Measurements from ENCODE around the gene CCDC102A. TPM values are rescaled to one million over a fixed set of nuclear protein-coding genes. Genes with fewer than 3 reads are reported as not detected.
"Not testable (repeated sequence)": the region's sequence is repeated elsewhere in the genome, so short reads cannot be mapped to it uniquely, and the experiment has no call there.

The CCDC102A gene
- total RNA-seq, 6 donors from 2014 or later = 8.2 to 41.9 (median 16.5) TPM

DNA sequence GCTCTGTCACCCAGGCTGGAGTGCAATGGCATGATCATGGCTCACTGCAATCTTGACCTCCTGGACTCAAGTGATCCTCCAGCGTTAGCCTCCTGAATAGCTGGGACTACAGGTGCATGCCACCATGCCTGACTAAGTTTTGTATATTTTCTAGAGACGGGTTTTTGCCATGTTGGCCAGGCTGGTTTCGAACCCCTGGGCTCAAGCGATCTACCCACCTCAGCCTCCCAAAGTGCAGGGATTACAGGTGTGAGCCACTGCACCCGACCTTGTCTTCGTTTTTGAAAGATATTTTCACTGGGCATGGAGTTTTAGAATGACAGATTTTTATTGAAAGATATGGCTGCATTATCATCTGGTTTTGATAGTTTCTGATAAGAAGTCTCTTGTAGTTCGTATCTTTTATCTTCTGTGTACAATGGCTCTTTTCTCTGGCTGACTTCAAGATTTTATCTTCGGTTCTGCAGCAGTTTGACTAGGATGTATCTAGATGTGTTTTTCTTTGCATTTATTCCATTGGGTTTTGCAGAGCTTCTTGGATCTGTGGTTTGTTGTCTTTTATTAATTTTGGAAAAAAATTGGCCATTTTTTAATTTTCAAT is 20.7 kb upstream of the CCDC102A start:
- DNase-seq (no peak), ATAC-seq (ENCODE audit: low FRiP score in 2 of 2) (no peak)
- no peak overlapping the region for H3K27ac ChIP-seq
- H3K9me3 ChIP-seq = peaks cover 0 to 5% (median 0%) of the 10 kb centered on the region in 4 donors
- H3K4me3 ChIP-seq = no peak overlapping the region
- no peaks in the 10 kb centered on the region for H3K4me1 ChIP-seq
- H3K36me3 ChIP-seq = no peaks in the 10 kb centered on the region
- WGBS, 2 donors = 79 to 84% methylated on average over 8 of the region's 8 CpGs
- H3K27me3 ChIP-seq = no peaks in the 10 kb centered on the region
- TF ChIP-seq, protein P1, sequence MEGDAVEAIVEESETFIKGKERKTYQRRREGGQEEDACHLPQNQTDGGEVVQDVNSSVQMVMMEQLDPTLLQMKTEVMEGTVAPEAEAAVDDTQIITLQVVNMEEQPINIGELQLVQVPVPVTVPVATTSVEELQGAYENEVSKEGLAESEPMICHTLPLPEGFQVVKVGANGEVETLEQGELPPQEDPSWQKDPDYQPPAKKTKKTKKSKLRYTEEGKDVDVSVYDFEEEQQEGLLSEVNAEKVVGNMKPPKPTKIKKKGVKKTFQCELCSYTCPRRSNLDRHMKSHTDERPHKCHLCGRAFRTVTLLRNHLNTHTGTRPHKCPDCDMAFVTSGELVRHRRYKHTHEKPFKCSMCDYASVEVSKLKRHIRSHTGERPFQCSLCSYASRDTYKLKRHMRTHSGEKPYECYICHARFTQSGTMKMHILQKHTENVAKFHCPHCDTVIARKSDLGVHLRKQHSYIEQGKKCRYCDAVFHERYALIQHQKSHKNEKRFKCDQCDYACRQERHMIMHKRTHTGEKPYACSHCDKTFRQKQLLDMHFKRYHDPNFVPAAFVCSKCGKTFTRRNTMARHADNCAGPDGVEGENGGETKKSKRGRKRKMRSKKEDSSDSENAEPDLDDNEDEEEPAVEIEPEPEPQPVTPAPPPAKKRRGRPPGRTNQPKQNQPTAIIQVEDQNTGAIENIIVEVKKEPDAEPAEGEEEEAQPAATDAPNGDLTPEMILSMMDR (IDR thresholded peaks at IDR 0.05) = no peak

GRCh38 chr16:57555831-57556230 is 19.5 kb upstream of the CCDC102A start:
- H3K9me3 ChIP-seq = peaks cover 0 to 5% (median 0%) of the 10 kb centered on the region in 4 donors
- H3K4me1 ChIP-seq = no peaks in the 10 kb centered on the region
- 94 to 100% methylated on average over 3 of the region's 3 CpGs for WGBS, 2 donors
- H3K36me3 ChIP-seq = no peaks in the 10 kb centered on the region
- ATAC-seq (ENCODE audit: low FRiP score in 2 of 2) (no peak), DNase-seq (no peak)
- no peak overlapping the region for H3K4me3 ChIP-seq
- no peak overlapping the region for H3K27ac ChIP-seq
- TF ChIP-seq, protein P1 (IDR thresholded peaks at IDR 0.05) = no peak
- no peak for TF ChIP-seq EP300 (IDR thresholded peaks at IDR 0.05)
- TF ChIP-seq POLR2A (IDR thresholded peaks at IDR 0.05) = no peak
- no peak for TF ChIP-seq POLR2AphosphoS5 (IDR thresholded peaks at IDR 0.05)
- H3K27me3 ChIP-seq = no peaks in the 10 kb centered on the region

GRCh38 chr16:57551057-57551456 is 14.7 kb upstream of the CCDC102A start:
- no peak for ATAC-seq (ENCODE audit: low FRiP score in 2 of 2)
- TF ChIP-seq EP300 (IDR thresholded peaks at IDR 0.05) (no peak), POLR2A (IDR thresholded peaks at IDR 0.05) (no peak), POLR2AphosphoS5 (IDR thresholded peaks at IDR 0.05) (no peak)
- TF ChIP-seq, protein P1 (IDR thresholded peaks at IDR 0.05) = no peak
- H3K4me3 ChIP-seq = no peak overlapping the region
- WGBS, 2 donors = 93 to 97% methylated on average over 3 of the region's 3 CpGs
- no peaks in the 10 kb centered on the region for H3K4me1 ChIP-seq
- no peaks in the 10 kb centered on the region for H3K9me3 ChIP-seq
- no peak overlapping the region for H3K27ac ChIP-seq
- no peaks in the 10 kb centered on the region for H3K27me3 ChIP-seq
- no peak for DNase-seq
- H3K36me3 ChIP-seq = no peaks in the 10 kb centered on the region

GRCh38 chr16:57549730-57550129 is 13.4 kb upstream of the CCDC102A start:
- TF ChIP-seq POLR2A (IDR thresholded peaks at IDR 0.05) (no peak), EP300 (IDR thresholded peaks at IDR 0.05) (no peak), POLR2AphosphoS5 (IDR thresholded peaks at IDR 0.05) (no peak)
- TF ChIP-seq, protein P1 (IDR thresholded peaks at IDR 0.05) = no peak
- no peak overlapping the region for H3K27ac ChIP-seq
- DNase-seq = no peak
- no peaks in the 10 kb centered on the region for H3K27me3 ChIP-seq
- H3K36me3 ChIP-seq = no peaks in the 10 kb centered on the region
- H3K9me3 ChIP-seq = no peaks in the 10 kb centered on the region
- no peak overlapping the region for H3K4me3 ChIP-seq
- no peak for ATAC-seq (ENCODE audit: low FRiP score in 2 of 2)
- peaks cover 0 to under 1% (median 0%) of the 10 kb centered on the region in 4 donors for H3K4me1 ChIP-seq

GRCh38 chr16:57548408-57548807 is 12.0 kb upstream of the CCDC102A start:
- WGBS, 2 donors = 82 to 83% methylated on average over 4 of the region's 4 CpGs

GRCh38 chr16:57547524-57547923 is 11.2 kb upstream of the CCDC102A start:
- peaks cover 0 to 15% (median 4%) of the 10 kb centered on the region in 4 donors for H3K4me1 ChIP-seq
- not testable (repeated sequence) for DNase-seq; H3K4me3 ChIP-seq; H3K9me3 ChIP-seq; H3K36me3 ChIP-seq; H3K27ac ChIP-seq; H3K27me3 ChIP-seq; ATAC-seq (ENCODE audit: low FRiP score in 2 of 2)
- 92 to 93% methylated on average over 11 to 12 of the region's 12 CpGs for WGBS, 2 donors

More at GRCh38 chr16:57548408-57548807, 12.0 kb upstream of the CCDC102A start:
- no peak overlapping the region for H3K27ac ChIP-seq
- H3K27me3 ChIP-seq = no peaks in the 10 kb centered on the region
- H3K36me3 ChIP-seq = no peaks in the 10 kb centered on the region
- ATAC-seq (ENCODE audit: low FRiP score in 2 of 2) = no peak
- no peak for DNase-seq
- H3K4me3 ChIP-seq = no peak overlapping the region
- H3K4me1 ChIP-seq = peaks cover 0 to 14% (median 3%) of the 10 kb centered on the region in 4 donors
- no peaks in the 10 kb centered on the region for H3K9me3 ChIP-seq
- TF ChIP-seq POLR2AphosphoS5 (IDR thresholded peaks at IDR 0.05) (no peak), POLR2A (IDR thresholded peaks at IDR 0.05) (no peak), EP300 (IDR thresholded peaks at IDR 0.05) (no peak)
- TF ChIP-seq, protein P1 (IDR thresholded peaks at IDR 0.05) = no peak

Measured in upper lobe of left lung (tissue), 6 donors.